Mammary epithelial cell (primary cell): ENCODE measurements around the gene MYO5A.

Experiments used
- EZH2 ChIP-seq: IDR thresholded peaks from 2 replicates; pipeline ENCODE4 v1.6.1; 2012; ENCODE audit warnings: low read length, inconsistent platforms, borderline replicate concordance
- TF ChIP-seq, protein P1 (sequence below), 2 donors: IDR thresholded peaks in 1 of 2; conservative IDR thresholded peaks in 1 of 2; 2 replicates each; pipeline ENCODE4 v1.5.1; 2011 to 2012; ENCODE audit warnings: inconsistent platforms in 2 of 2, low read length in 2 of 2, mild to moderate bottlenecking in 2 of 2, control low read depth in 1 of 2, low read depth in 1 of 2; ENCODE audit not compliant: insufficient read depth in 1 of 2; ENCODE audit errors: extremely low read depth in 1 of 2

DNA sequence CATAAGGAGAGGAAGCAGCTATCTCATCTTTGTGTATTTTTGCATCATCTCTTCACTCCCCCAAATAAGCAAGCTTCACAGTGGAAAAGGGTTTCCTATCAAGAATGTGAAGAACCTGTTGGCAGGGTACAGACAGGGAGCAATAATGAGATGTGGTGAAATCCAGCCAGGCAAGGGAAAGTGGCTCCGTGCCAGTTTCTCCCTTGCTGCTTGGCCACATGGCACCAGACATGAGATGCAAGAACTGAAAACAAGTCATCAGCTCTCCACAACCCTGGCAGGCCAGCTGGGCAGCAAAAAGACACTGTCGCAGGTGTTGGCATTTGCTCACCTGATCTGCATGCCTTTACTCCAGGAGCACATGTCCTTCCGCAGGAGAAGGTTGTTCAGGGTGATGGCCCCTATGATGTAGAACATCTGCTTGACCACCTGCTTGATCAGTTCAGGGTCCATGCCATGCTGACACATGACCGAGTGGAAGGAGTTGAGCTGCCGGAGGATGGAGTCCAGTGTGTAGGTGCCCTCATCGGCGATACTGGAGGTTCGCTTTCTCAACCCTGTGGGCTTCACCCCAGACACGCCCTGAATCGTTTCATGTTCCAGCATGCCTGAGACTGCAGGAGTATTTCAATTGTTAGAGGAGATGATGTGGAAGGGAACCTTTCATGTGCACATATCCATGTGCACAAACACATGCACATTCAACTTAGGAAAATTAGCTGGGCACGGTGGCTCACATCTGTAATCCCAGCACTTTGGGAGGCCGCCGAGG, 209.8 kb downstream of the MYO5A start:
- TF ChIP-seq, protein P1, sequence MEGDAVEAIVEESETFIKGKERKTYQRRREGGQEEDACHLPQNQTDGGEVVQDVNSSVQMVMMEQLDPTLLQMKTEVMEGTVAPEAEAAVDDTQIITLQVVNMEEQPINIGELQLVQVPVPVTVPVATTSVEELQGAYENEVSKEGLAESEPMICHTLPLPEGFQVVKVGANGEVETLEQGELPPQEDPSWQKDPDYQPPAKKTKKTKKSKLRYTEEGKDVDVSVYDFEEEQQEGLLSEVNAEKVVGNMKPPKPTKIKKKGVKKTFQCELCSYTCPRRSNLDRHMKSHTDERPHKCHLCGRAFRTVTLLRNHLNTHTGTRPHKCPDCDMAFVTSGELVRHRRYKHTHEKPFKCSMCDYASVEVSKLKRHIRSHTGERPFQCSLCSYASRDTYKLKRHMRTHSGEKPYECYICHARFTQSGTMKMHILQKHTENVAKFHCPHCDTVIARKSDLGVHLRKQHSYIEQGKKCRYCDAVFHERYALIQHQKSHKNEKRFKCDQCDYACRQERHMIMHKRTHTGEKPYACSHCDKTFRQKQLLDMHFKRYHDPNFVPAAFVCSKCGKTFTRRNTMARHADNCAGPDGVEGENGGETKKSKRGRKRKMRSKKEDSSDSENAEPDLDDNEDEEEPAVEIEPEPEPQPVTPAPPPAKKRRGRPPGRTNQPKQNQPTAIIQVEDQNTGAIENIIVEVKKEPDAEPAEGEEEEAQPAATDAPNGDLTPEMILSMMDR (conservative IDR thresholded peaks at IDR 0.05 in 1 of 2, IDR thresholded peaks at IDR 0.05 in 1 of 2; ENCODE audit: extremely low read depth in 1 of 2, insufficient read depth in 1 of 2, low read depth in 1 of 2, low read length in 2 of 2) = no peak
- no peak for TF ChIP-seq EZH2
